ENCODE results near the gene POLE.

The POLE gene

GRCh38 chr12:132657004-132657727 is 30.0 kb downstream of the POLE start:
- DNase-seq (ENCODE audit: low read depth, low spot score): no peak

DNA sequence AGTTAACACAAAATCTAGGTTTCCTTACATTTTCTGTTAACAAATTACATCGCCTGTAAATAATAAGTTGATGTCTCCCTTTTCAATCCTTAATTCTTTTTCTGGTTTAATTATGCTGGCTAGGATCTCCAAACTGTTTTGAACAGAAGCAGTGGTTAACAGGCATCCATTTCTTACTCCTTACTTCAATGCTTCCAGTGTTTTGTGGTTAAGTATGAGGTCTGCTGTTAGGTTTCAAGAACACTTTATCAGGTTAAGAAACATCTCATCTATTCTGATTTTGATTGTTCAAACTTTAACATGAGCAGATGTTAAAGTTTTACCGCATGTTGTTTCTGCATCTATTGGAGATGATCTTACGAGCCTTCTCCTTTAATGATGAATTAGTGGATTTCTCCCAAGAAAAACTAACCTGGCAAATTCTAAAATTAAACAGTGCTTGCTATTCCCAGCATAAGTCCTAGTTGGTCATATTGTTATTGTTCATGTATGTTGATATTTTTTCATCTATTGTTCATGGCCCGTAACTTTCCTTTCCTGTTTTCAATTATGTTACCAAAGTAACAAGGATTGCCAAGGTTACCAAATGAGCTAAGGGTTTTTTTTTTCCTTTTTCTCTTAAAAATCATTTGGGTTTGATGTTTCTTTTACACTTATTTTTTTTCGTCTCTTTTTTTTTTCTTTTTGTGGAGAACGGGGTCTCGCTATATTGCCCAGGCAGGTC is 33.4 kb downstream of the POLE start:
- DNase-seq (ENCODE audit: low read depth, low spot score): no peak

DNA sequence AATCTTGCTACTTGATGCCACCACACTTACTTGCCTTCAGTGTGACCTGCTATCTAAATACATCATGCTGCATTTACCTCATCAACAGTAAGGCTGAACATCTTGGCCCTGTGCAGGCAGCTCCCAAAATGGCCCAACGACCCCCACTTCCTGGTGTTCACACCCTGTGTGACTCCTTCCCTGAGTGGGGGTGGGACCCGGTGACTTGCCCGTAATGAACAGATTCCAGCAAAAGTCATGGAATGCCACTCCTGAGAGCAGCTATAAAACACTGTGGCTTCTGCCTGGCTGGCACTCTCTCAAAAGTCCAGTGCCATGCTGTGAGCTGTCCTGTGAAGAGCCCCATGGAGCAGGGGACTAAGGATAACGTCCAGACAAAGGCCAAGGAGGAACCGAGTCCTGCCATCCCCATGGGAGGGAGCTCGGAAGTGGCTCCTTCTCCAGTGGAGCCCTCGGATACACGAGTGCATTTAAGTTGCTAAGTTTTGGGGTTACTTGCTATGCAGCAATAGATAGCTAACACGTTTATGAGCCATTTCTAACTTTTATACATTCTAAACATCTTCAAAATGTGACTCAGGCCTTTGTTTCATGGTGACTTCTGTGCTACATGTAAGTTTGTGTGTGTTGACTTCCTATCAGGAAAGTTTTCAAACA is 35.6 kb downstream of the POLE start:
- no peak for DNase-seq (ENCODE audit: low read depth, low spot score)

GRCh38 chr12:132649226-132649945 is 37.8 kb downstream of the POLE start:
- no peak for DNase-seq (ENCODE audit: low read depth, low spot score)

DNA sequence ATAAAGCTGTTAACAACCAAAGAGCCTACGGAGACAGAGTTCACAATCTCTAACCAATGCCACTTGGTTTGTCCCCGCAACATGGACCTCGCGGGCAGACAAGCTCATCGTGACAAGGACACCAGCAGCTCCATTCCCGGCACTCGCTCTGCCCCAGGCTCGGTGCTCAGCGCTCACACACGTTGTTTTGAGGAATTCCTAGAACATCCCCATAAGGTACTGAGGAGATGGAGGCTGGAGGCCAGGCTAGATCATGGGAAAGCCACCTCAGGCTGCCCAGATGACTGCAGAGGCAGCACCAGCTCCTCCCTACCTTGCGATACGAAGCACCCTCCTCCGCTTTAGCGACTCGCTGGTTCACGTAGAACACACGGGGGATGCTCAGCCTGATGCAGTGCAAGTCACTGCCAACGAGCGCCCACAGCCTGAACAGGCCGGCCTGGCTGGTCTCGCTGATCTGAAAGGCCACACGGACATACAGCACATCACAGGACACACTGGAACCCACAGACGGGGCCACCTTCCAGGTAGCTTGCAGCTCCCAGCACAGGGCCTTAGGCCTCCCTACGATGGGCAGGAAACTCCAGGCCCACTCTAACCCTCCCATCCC is 38.4 kb downstream of the POLE start:
- no peak for DNase-seq (ENCODE audit: low read depth, low spot score)

GRCh38 chr12:132647858-132648257 is 39.3 kb downstream of the POLE start:
- no peak for DNase-seq (ENCODE audit: low read depth, low spot score)

GRCh38 chr12:132646850-132647249 is 40.3 kb downstream of the POLE start:
- DNase-seq (ENCODE audit: low read depth, low spot score): no peak

GRCh38 chr12:132642846-132643835 is 44.0 kb downstream of the POLE start:
- DNase-seq (ENCODE audit: low read depth, low spot score): no peak

- no peak for DNase-seq (ENCODE audit: low read depth, low spot score)
Measured at GRCh38 chr12:132641811-132642650, 45.1 kb downstream of the POLE start.

DNA sequence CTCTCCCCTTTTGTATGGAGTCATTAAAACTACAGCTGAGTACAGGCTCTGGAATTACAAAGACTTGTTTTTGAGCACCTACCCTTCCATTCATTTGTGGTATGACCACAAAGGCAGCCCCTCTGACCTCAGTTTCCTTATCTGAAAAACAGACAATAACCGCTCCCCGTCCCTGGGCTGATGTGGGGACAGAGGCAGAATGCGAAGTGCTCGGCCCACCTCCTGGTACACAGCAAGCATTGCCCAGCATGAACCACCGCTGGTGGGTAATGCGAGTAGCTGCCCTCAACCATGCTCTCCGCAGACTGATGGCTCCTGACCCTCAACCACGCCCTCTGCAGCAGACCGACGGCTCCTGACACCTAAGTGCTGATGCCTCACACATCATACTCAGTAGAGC is 46.2 kb downstream of the POLE start:
- no peak for DNase-seq (ENCODE audit: low read depth, low spot score)

- DNase-seq (ENCODE audit: low read depth, low spot score): no peak
Measured at GRCh38 chr12:132639956-132640520, 47.1 kb downstream of the POLE start.

GRCh38 chr12:132638541-132639408 is 48.4 kb downstream of the POLE start:
- no peak for DNase-seq (ENCODE audit: low read depth, low spot score)

DNA sequence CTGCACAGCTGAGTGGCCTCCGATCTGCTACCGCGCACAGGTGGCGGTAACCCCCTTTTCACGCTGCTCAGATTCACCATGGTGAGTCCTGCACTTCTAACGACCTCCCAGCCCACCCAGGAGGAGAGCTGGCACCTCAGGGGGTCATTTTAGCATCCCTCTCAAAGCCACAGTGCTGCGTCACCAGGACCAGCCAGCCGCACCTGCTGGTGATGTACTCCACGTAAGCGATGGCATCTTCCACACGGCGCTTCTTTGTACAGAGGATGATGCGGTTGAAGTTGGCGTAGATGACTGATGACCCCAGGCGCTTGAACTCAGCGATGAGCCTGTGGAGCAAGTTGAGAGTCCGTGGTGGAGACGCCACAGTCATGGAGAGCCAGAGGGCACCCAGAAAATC is 49.3 kb downstream of the POLE start:
- no peak for DNase-seq (ENCODE audit: low read depth, low spot score)

- DNase-seq (ENCODE audit: low read depth, low spot score): no peak
Measured at GRCh38 chr12:132635076-132635955, 51.8 kb downstream of the POLE start.

DNA sequence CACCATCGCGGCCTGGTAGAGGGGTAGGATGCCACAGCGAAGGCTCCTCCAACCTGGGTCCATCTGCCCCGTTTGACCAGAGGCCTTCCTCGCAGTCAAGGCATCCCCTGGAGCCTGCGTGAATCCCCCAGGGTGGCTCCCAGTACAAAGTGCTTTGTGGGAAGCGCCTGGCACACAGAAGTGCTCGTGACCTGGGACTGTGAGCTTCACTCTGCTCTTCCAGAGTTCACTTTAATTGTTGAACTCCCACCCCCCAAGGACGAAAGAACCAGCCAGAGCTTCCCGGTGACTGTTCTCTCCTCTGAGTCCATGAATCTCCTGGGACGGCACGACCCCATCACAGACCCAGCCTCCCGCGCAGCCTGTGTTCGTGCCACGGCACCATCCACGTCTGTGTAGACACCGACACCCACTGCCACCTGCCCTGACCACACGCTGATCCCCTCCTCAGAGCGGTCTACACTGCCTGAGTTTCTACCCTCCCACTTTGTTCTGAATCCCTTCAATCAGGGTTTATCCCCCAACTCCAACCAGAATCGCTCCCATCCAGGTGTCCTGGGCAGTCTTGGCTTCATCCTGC is 52.6 kb downstream of the POLE start:
- DNase-seq (ENCODE audit: low read depth, low spot score): no peak

GRCh38 chr12:132633901-132634300 is 53.2 kb downstream of the POLE start:
- DNase-seq (ENCODE audit: low read depth, low spot score): no peak

GRCh38 chr12:132633398-132633797 is 53.7 kb downstream of the POLE start:
- no peak for DNase-seq (ENCODE audit: low read depth, low spot score)

All from activated naive CD8-positive, alpha-beta T cell treated with anti-CD3 and anti-CD28 coated beads, Interleukin-2, amount 50 U/mL, for 16 hours (primary cell).